GM23338 (cell line): Measurements from ENCODE around the gene SEC23IP.

Source experiments
- CREB1 ChIP-seq: fragments of 250-450 bp; sonication (Bioruptor Pico); IDR thresholded peaks from 2 replicates; pipeline ENCODE4 v1.5.0; 2020; ENCODE audit warnings: low read depth, mild to moderate bottlenecking, moderate library complexity
- EZH2 ChIP-seq: fragments of 200-600 bp; sonication (generic); IDR thresholded peaks from one replicate; pipeline ENCODE4 v1.8.0; 2017; ENCODE audit warnings: antibody characterized with exemption, mild to moderate bottlenecking, low read depth; ENCODE audit not compliant: unreplicated experiment
- EZH2phosphoT487 ChIP-seq: fragments of 200-600 bp; sonication (generic); IDR thresholded peaks from one replicate; pipeline ENCODE4 v1.8.1; 2018; ENCODE audit warnings: antibody characterized with exemption; ENCODE audit not compliant: unreplicated experiment
- JUNB ChIP-seq: IDR thresholded peaks from one replicate; pipeline ENCODE4 v1.6.1; 2016; ENCODE audit warnings: antibody characterized with exemption; ENCODE audit not compliant: unreplicated experiment
- NANOG ChIP-seq: IDR thresholded peaks from 2 replicates; pipeline ENCODE4 v1.6.1; 2016; ENCODE audit warnings: antibody characterized with exemption, borderline replicate concordance
- POLR2AphosphoS5 ChIP-seq: IDR thresholded peaks from 2 replicates; pipeline ENCODE4 v1.6.1; 2016; ENCODE audit warnings: antibody characterized with exemption, low read depth
- STAT1 ChIP-seq: IDR thresholded peaks from one replicate; pipeline ENCODE4 v1.6.1; 2016; ENCODE audit warnings: antibody characterized with exemption; ENCODE audit not compliant: unreplicated experiment
- ZNF114 ChIP-seq: fragments of 250-450 bp; sonication (Bioruptor Pico); IDR thresholded peaks from 2 replicates; pipeline ENCODE4 v1.5.0; 2020; ENCODE audit warnings: mild to moderate bottlenecking, moderate library complexity
- ZNF331 ChIP-seq: fragments of 250-450 bp; sonication (Bioruptor Pico); IDR thresholded peaks from 2 replicates; pipeline ENCODE4 v1.5.0; 2020; ENCODE audit warnings: low read depth, mild to moderate bottlenecking, moderate library complexity
- TF ChIP-seq, protein P1 (sequence below), 2 experiments: fragments of 200-600 bp in 1 of 2; sonication (generic) in 1 of 2; conservative IDR thresholded peaks; 2 replicates each; pipeline versions ENCODE4 v1.5.1 to v1.6.1; 2016 to 2017; ENCODE audit warnings: antibody characterized with exemption in 2 of 2, low read depth in 2 of 2, mild to moderate bottlenecking in 2 of 2, moderate library complexity in 1 of 2
- TF ChIP-seq, protein P2 (sequence below): IDR thresholded peaks from one replicate; pipeline ENCODE4 v1.6.1; 2018; ENCODE audit warnings: antibody characterized with exemption; ENCODE audit not compliant: unreplicated experiment
- TF ChIP-seq, protein P3 (sequence below): IDR thresholded peaks from 2 replicates; pipeline ENCODE4 v1.6.1; 2016; ENCODE audit warnings: antibody characterized with exemption

DNA sequence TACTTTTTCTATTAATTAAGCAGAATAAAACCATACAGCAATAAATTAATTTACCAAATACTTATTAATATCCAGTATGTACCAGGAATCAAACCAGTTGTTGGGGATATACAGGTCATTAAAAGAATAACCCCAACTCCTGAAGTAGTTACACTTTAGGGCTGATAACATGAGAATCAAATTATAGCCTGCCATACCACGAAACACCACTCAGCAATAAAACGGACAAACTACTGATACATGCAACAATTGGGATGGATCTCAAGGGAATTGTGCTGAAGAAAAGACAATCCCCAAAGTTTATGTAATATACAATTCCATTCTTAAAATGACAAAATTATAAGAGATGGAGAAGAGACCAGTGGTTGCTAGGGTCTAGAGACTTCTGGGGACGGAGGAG is 42.6 kb upstream of the SEC23IP start:
- TF ChIP-seq, protein P1, sequence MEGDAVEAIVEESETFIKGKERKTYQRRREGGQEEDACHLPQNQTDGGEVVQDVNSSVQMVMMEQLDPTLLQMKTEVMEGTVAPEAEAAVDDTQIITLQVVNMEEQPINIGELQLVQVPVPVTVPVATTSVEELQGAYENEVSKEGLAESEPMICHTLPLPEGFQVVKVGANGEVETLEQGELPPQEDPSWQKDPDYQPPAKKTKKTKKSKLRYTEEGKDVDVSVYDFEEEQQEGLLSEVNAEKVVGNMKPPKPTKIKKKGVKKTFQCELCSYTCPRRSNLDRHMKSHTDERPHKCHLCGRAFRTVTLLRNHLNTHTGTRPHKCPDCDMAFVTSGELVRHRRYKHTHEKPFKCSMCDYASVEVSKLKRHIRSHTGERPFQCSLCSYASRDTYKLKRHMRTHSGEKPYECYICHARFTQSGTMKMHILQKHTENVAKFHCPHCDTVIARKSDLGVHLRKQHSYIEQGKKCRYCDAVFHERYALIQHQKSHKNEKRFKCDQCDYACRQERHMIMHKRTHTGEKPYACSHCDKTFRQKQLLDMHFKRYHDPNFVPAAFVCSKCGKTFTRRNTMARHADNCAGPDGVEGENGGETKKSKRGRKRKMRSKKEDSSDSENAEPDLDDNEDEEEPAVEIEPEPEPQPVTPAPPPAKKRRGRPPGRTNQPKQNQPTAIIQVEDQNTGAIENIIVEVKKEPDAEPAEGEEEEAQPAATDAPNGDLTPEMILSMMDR (conservative IDR thresholded peaks at IDR 0.05; ENCODE audit: low read depth in 2 of 2), result no peak
- TF ChIP-seq STAT1 (no peak), EZH2 (no peak), POLR2AphosphoS5 (no peak), JUNB (no peak), EZH2phosphoT487 (no peak), NANOG (no peak), CREB1 (no peak), ZNF114 (no peak), ZNF331 (CRISPR knock-in tag) (no peak)
- TF ChIP-seq, protein P2, sequence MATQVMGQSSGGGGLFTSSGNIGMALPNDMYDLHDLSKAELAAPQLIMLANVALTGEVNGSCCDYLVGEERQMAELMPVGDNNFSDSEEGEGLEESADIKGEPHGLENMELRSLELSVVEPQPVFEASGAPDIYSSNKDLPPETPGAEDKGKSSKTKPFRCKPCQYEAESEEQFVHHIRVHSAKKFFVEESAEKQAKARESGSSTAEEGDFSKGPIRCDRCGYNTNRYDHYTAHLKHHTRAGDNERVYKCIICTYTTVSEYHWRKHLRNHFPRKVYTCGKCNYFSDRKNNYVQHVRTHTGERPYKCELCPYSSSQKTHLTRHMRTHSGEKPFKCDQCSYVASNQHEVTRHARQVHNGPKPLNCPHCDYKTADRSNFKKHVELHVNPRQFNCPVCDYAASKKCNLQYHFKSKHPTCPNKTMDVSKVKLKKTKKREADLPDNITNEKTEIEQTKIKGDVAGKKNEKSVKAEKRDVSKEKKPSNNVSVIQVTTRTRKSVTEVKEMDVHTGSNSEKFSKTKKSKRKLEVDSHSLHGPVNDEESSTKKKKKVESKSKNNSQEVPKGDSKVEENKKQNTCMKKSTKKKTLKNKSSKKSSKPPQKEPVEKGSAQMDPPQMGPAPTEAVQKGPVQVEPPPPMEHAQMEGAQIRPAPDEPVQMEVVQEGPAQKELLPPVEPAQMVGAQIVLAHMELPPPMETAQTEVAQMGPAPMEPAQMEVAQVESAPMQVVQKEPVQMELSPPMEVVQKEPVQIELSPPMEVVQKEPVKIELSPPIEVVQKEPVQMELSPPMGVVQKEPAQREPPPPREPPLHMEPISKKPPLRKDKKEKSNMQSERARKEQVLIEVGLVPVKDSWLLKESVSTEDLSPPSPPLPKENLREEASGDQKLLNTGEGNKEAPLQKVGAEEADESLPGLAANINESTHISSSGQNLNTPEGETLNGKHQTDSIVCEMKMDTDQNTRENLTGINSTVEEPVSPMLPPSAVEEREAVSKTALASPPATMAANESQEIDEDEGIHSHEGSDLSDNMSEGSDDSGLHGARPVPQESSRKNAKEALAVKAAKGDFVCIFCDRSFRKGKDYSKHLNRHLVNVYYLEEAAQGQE, result no peak
- TF ChIP-seq, protein P3, sequence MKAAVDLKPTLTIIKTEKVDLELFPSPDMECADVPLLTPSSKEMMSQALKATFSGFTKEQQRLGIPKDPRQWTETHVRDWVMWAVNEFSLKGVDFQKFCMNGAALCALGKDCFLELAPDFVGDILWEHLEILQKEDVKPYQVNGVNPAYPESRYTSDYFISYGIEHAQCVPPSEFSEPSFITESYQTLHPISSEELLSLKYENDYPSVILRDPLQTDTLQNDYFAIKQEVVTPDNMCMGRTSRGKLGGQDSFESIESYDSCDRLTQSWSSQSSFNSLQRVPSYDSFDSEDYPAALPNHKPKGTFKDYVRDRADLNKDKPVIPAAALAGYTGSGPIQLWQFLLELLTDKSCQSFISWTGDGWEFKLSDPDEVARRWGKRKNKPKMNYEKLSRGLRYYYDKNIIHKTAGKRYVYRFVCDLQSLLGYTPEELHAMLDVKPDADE, result no peak
